Endometrial microvascular endothelial cells (primary cell): ENCODE results near the gene NACC1. TPM values are rescaled to one million over a fixed set of nuclear protein-coding genes. Genes with fewer than 3 reads are reported as not detected.
"Not testable (repeated sequence)": the region's sequence is repeated elsewhere in the genome, so short reads cannot be mapped to it uniquely, and the experiment has no call there.

ENCODE experiments used
- in situ Hi-C: cut with HindIII; loops from 2 replicates; pipeline ENCODE4 v1.10.0; 2017; ENCODE audit warnings: low sequenced_read_pairs, low pct_unique_long_range_greater_than_20kb; ENCODE audit errors: inconsistent ontology term
- total RNA-seq: library from RNA; depleted of rRNA; stranded (reverse); fragments of >200 nt; gene quantifications from one replicate; pipeline ENCODE4 v1.2.3, GENCODE V29; 2015; ENCODE audit errors: inconsistent ontology term

The NACC1 gene
- total RNA-seq, 1 donor from 2014 or later: 99.0 TPM

- in situ Hi-C loops: no loop called here
These were observed 15.3 kb downstream of the NACC1 start for GRCh38 chr19:13133241-13133870.

GRCh38 chr19:13134626-13135025, 16.6 kb downstream of the NACC1 start:
- in situ Hi-C loops: no loop called here

- in situ Hi-C loops: no loop called here
These were observed 17.3 kb downstream of the NACC1 start for GRCh38 chr19:13135068-13136062.

GRCh38 chr19:13137290-13137794, 19.3 kb downstream of the NACC1 start:
- in situ Hi-C loops: no loop called here

- in situ Hi-C loops: no loop called here
These were observed 20.3 kb downstream of the NACC1 start for GRCh38 chr19:13138171-13138915.

- in situ Hi-C loops: no loop called here
These were observed 20.8 kb downstream of the NACC1 start for GRCh38 chr19:13138916-13139198.

- in situ Hi-C loops: no loop called here
These were observed 21.7 kb downstream of the NACC1 start for GRCh38 chr19:13139633-13140311.

GRCh38 chr19:13146763-13147563, 28.9 kb downstream of the NACC1 start:
- in situ Hi-C loops: no loop called here

GRCh38 chr19:13149173-13149627, 31.1 kb downstream of the NACC1 start:
- in situ Hi-C loops: not testable (repeated sequence)

GRCh38 chr19:13149628-13150186, 31.6 kb downstream of the NACC1 start:
- in situ Hi-C loops: no loop called here

- in situ Hi-C loops: no loop called here
These were observed 32.3 kb downstream of the NACC1 start, which contains the start of the genes IER2 and STX10 for GRCh38 chr19:13150187-13150930. IER2 (plus strand) TSS chr19:13150411; CDS start chr19:13153187, 2,776 bp downstream. STX10 (minus strand) TSS chr19:13150375; CDS start chr19:13150173, 202 bp downstream.

GRCh38 chr19:13150931-13151604, 33.0 kb downstream of the NACC1 start:
- in situ Hi-C loops: no loop called here

- in situ Hi-C loops: no loop called here
These were observed 33.7 kb downstream of the NACC1 start for GRCh38 chr19:13151605-13152355.

- in situ Hi-C loops: no loop called here
These were observed 34.4 kb downstream of the NACC1 start for GRCh38 chr19:13152356-13152973.

- in situ Hi-C loops: no loop called here
These were observed 35.0 kb downstream of the NACC1 start for GRCh38 chr19:13152974-13153568.
